HFFc6 (cell line): Measurements from ENCODE around the gene B4GAT1. TPM values are rescaled to one million over a fixed set of nuclear protein-coding genes. Genes with fewer than 3 reads are reported as not detected.
"Not testable (repeated sequence)": the region's sequence is repeated elsewhere in the genome, so short reads cannot be mapped to it uniquely, and the experiment has no call there.

Source experiments
- DNase-seq: peaks from one replicate; pipeline ENCODE4 v3.0.0-alpha.2; 2018
- H3K27ac Mint-ChIP-seq: 2 replicates; pipeline ENCODE4 v1.8.0; 2020; ENCODE audit warnings: mild to moderate bottlenecking, mixed read lengths
- H3K27me3 Mint-ChIP-seq: 2 replicates; pipeline ENCODE4 v1.8.0; 2021; ENCODE audit warnings: mild to moderate bottlenecking, moderate library complexity, mixed read lengths; ENCODE audit not compliant: insufficient read depth
- H3K36me3 Mint-ChIP-seq: 2 replicates; pipeline ENCODE4 v1.8.0; 2021; ENCODE audit warnings: low read depth, mixed read lengths
- H3K4me1 Mint-ChIP-seq: 2 replicates; pipeline ENCODE4 v1.8.0; 2020; ENCODE audit warnings: low read depth, mixed read lengths
- H3K4me3 Mint-ChIP-seq: 2 replicates; pipeline ENCODE4 v1.8.0; 2020; ENCODE audit warnings: mild to moderate bottlenecking, moderate library complexity, mixed read lengths
- H3K9me3 Mint-ChIP-seq: 2 replicates; pipeline ENCODE4 v1.8.0; 2020; ENCODE audit warnings: mild to moderate bottlenecking, mixed read lengths
- total RNA-seq, 6 experiments: library from RNA; stranded (reverse); fragmentation: NEBNext Ultra II Directional; extraction: Animal tissue kit (Norgen Biotek cat#: 25700); gene quantifications; 2 replicates in 1 of 6; 3 replicates in 5 of 6; pipeline ENCODE4 v1.2.3, GENCODE V29; 2021
- TF ChIP-seq, protein P1 (sequence below): fragments of 200-600 bp; sonication (generic); IDR thresholded peaks from 2 replicates; pipeline ENCODE4 v1.5.0; 2021; ENCODE audit warnings: antibody characterized with exemption, mild to moderate bottlenecking

Gene B4GAT1
- total RNA-seq, 6 experiments from 2014 or later = 21.5 to 26.4 (median 24.3) TPM

DNA sequence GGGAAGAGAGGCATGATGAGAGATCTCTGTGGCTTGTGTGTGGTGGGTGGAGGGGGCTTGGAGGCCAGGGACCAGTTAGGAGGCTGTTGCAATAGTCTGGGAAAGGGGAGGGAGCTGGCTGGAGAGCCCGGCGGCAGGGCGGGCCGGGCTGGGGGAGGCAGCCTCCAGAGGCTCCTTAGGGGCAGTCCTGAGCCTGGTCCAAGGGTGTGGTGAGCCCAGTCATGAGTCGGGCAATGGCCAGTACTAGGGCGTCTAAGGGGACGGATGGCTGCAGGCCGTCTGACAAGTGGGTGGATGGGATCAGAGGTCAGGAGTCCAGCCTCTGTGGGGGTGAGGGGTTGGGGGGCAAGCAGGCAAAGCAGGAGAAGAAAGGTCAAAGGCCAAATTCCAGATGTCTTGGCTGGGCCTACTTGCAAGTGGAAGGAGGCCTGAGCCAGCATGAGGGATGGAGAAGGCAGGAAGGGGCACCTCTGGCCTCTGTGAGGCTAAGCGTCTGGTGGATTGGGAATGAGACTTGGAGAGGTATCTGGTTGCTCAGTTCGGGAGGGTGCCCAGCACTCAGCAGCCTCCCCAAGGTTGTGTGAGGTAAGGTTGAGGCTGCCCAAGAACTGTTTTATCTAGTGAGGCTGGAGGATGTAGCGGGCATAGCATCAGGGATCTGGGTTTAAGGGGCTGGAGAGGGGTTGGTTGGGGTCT is 24.5 kb downstream of the B4GAT1 start:
- H3K36me3 Mint-ChIP-seq = peaks cover 7% of the 10 kb centered on the region; the same call in 1 of the 2 replicates
- no peak overlapping the region for H3K27ac Mint-ChIP-seq
- TF ChIP-seq, protein P1, sequence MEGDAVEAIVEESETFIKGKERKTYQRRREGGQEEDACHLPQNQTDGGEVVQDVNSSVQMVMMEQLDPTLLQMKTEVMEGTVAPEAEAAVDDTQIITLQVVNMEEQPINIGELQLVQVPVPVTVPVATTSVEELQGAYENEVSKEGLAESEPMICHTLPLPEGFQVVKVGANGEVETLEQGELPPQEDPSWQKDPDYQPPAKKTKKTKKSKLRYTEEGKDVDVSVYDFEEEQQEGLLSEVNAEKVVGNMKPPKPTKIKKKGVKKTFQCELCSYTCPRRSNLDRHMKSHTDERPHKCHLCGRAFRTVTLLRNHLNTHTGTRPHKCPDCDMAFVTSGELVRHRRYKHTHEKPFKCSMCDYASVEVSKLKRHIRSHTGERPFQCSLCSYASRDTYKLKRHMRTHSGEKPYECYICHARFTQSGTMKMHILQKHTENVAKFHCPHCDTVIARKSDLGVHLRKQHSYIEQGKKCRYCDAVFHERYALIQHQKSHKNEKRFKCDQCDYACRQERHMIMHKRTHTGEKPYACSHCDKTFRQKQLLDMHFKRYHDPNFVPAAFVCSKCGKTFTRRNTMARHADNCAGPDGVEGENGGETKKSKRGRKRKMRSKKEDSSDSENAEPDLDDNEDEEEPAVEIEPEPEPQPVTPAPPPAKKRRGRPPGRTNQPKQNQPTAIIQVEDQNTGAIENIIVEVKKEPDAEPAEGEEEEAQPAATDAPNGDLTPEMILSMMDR = no peak

DNA sequence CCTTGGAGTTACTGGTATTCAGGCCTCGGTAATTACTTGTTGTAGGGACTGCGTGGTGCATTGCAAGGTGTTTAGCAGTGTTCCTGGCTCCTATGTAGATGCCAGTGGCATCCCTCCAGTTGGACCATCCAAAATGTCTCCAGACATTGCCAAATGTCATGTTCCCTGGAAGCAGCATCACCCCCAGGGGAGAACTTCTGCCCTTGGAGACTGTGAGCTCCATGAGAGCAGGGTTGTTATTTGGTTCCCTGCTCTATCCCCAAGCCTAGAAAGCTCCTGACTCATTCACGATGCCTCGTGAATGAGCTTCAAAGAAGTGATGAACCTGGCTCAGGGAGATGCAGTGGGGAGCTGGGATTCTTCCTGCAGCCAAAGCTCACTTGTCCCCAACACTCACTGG is 25.8 kb downstream of the B4GAT1 start:
- Mint-ChIP-seq H3K4me3 (no peak overlapping the region), H3K9me3 (peaks cover 11% of the 10 kb centered on the region), H3K27me3 (no peaks in the 10 kb centered on the region; the same call in none of the 2 replicates), H3K4me1 (peaks cover 53% of the 10 kb centered on the region), H3K27ac (no peak overlapping the region), H3K36me3 (peaks cover 7% of the 10 kb centered on the region; the same call in 1 of the 2 replicates)
- TF ChIP-seq, protein P1 = no peak
- no peak for DNase-seq

More for the DNA sequence above, 24.5 kb downstream of the B4GAT1 start:
- no peak overlapping the region for H3K4me3 Mint-ChIP-seq
- H3K27me3 Mint-ChIP-seq = no peaks in the 10 kb centered on the region; the same call in none of the 2 replicates
- peaks cover 11% of the 10 kb centered on the region for H3K9me3 Mint-ChIP-seq
- H3K4me1 Mint-ChIP-seq = peaks cover 55% of the 10 kb centered on the region
- DNase-seq = no peak

DNA sequence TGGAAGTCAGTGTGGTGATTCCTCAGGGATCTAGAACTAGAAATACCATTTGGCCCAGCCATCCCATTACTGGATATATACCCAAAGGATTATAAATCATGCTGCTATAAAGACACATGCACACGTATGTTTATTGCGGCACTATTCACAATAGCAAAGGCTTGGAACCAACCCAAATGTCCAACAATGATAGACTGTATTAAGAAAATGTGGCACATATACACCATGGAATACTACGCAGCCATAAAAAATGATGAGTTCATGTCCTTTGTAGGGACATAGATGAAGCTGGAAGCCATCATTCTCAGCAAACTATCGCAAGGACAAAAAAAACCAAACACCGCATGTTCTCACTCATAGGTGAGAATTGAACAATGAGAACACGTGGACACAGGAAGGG is 26.7 kb downstream of the B4GAT1 start:
- not testable (repeated sequence) for H3K4me3 Mint-ChIP-seq, DNase-seq, H3K27ac Mint-ChIP-seq, H3K27me3 Mint-ChIP-seq
- Mint-ChIP-seq H3K4me1 (peaks cover 48% of the 10 kb centered on the region), H3K36me3 (peaks cover 10% of the 10 kb centered on the region), H3K9me3 (peaks cover 11% of the 10 kb centered on the region)

DNA sequence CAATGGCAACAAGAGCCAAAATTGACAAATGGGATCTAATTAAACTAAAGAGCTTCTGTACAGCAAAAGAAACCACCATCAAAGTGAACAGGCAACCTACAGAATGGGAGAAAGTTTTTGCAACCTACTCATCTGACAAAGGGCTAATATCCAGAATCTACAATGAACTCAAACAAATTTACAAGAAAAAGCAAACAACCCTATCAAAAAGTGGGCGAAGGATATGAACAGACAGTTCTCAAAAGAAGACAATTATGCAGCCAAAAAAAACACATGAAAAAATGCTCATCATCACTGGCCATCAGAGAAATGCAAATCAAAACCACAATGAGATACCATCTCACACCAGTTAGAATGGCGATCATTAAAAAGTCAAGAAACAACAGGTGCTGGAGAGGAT is 27.1 kb downstream of the B4GAT1 start:
- H3K4me1 Mint-ChIP-seq = peaks cover 48% of the 10 kb centered on the region
- not testable (repeated sequence) for DNase-seq, H3K27ac Mint-ChIP-seq, H3K27me3 Mint-ChIP-seq, H3K4me3 Mint-ChIP-seq
- peaks cover 11% of the 10 kb centered on the region for H3K9me3 Mint-ChIP-seq
- H3K36me3 Mint-ChIP-seq = peaks cover 15% of the 10 kb centered on the region

DNA sequence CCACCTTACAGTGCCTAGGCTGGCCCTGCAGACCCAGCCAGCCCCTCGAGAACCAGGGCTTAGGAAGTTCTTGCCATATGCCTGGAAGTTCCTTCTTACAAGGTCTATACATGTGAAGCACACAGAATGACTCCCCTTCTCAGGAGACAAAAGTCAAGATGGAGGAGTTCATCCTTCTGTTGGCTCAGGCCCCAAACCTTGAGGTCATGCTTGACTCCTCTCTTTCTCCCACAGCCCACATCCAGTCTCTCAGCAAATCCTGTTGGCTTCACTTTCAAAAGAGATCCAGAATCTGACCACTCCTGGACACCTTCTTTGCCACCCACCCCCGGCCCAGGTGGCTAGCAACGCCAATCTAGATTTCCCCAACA is 28.8 kb downstream of the B4GAT1 start:
- H3K9me3 Mint-ChIP-seq = peaks cover 11% of the 10 kb centered on the region
- peak overlapping the region; percentile 91 for H3K27ac Mint-ChIP-seq
- H3K27me3 Mint-ChIP-seq = peaks cover 5% of the 10 kb centered on the region
- TF ChIP-seq, protein P1 = 0 out of 2 replicates have a peak, but pooled peaks have one; percentile 0
- peaks cover 28% of the 10 kb centered on the region for H3K36me3 Mint-ChIP-seq
- DNase-seq = no peak
- H3K4me1 Mint-ChIP-seq = peaks cover 46% of the 10 kb centered on the region
- H3K4me3 Mint-ChIP-seq = peak overlapping the region; percentile 13; the same call in 1 of the 2 replicates

DNA sequence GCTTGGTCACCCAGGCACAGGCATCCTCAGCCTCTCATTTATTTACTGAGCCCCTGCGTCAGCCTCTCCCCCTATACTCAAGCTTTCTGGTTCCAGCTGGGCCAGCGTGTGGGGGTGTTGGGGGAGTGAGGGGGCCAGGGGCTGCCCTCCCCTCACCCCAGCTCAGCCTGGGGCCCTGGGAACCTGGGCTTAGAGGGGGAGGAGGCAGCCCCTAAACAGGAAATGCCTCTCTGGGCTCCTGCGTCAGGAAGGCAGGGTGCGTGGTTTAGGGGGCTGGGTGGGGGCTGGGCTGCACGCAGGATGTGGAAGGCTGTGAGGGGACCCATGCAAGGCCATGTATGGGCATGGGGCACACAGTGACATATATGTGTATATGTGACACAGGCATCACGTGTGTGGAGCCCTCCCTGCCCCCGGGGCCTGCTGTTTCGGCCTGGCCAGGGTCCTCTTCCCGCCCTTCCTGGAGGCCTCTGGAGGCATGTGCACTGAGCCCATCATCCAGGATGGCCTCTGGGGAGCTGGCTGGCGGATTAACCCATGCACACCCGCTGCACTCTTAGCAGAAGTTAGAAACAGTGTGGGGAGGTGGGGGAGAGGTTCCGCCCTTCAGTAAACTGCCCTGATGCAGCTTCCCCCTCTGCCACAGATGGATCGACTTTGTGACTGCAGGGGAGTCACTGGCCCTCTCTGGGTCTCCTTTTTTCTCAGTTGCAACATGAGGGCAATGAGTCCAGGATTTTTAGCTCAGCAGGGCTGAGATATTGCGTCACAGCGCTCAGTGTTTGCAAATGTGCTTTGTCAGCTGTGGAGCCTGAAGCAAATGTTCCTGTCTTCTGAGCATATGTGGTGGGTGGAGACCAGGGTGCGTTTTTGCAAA is 29.5 kb downstream of the B4GAT1 start:
- TF ChIP-seq, protein P1 = no peak
- Mint-ChIP-seq H3K36me3 (peaks cover 29% of the 10 kb centered on the region), H3K4me3 (peak overlapping the region; percentile 70), H3K27ac (peak overlapping the region; percentile 91), H3K4me1 (peaks cover 46% of the 10 kb centered on the region), H3K9me3 (peaks cover 11% of the 10 kb centered on the region), H3K27me3 (peaks cover 6% of the 10 kb centered on the region)
- DNase-seq = peak; percentile 61
